GM23338 (cell line): ENCODE results near the gene LEFTY1. TPM values are rescaled to one million over a fixed set of nuclear protein-coding genes. Genes with fewer than 3 reads are reported as not detected.

ENCODE experiments used
- ATAC-seq: fragments of 200-7000 bp; cut with Tn5 transposase; 3 replicates; pipeline ENCODE4 v1.9.1; 2020
- DNase-seq: peaks from one replicate; pipeline ENCODE4 v3.0.0-alpha.2; 2015; ENCODE audit warnings: low spot score
- H2AFZ ChIP-seq: fragments of 200-600 bp; sonication (generic); 2 replicates; pipeline ENCODE4 v1.8.0; 2016; ENCODE audit warnings: antibody characterized with exemption, mild to moderate bottlenecking, moderate library complexity
- H3F3A ChIP-seq: fragments of 200-600 bp; sonication (generic); replicated peaks from 2 replicates; pipeline ENCODE4 v1.8.0; 2017; ENCODE audit warnings: antibody characterized with exemption, mixed run types, low read depth
- H3K27ac ChIP-seq: fragments of 200-600 bp; sonication (generic); 2 replicates; pipeline ENCODE4 v1.6.1; 2016; ENCODE audit warnings: low read depth
- H3K27me3 ChIP-seq: fragments of 200-600 bp; sonication (generic); 2 replicates; pipeline ENCODE4 v1.8.0; 2016; ENCODE audit warnings: mild to moderate bottlenecking, mixed run types, moderate library complexity; ENCODE audit not compliant: insufficient read depth
- H3K36me3 ChIP-seq: fragments of 200-600 bp; sonication (generic); 2 replicates; pipeline ENCODE4 v1.8.0; 2016; ENCODE audit warnings: mild to moderate bottlenecking; ENCODE audit not compliant: insufficient read depth
- H3K4me1 ChIP-seq: fragments of 200-600 bp; sonication (generic); 2 replicates; pipeline ENCODE4 v1.8.0; 2016; ENCODE audit warnings: mild to moderate bottlenecking, moderate library complexity; ENCODE audit not compliant: insufficient read depth
- H3K4me2 ChIP-seq: fragments of 200-600 bp; sonication (generic); 2 replicates; pipeline ENCODE4 v1.7.1; 2017; ENCODE audit warnings: mixed run types
- H3K4me3 ChIP-seq: fragments of 200-600 bp; sonication (generic); 2 replicates; pipeline ENCODE4 v1.6.1; 2016; ENCODE audit warnings: mixed run types
- H3K79me2 ChIP-seq: fragments of 200-600 bp; sonication (generic); replicated peaks from 2 replicates; pipeline ENCODE4 v1.8.0; 2017; ENCODE audit warnings: mild to moderate bottlenecking; ENCODE audit not compliant: insufficient read depth
- H3K9me2 ChIP-seq: fragments of 200-600 bp; sonication (generic); 2 replicates; pipeline ENCODE4 v1.8.0; 2017; ENCODE audit not compliant: insufficient read depth
- H4K20me1 ChIP-seq: fragments of 200-600 bp; sonication (generic); replicated peaks from 2 replicates; pipeline ENCODE4 v1.8.0; 2017; ENCODE audit warnings: mild to moderate bottlenecking; ENCODE audit not compliant: insufficient read depth
- H3K27ac Mint-ChIP-seq: 2 replicates; pipeline ENCODE4 v1.8.0; 2020; ENCODE audit warnings: inconsistent platforms, mild to moderate bottlenecking, moderate library complexity, mixed read lengths
- H3K27me3 Mint-ChIP-seq: 3 replicates; pipeline ENCODE4 v1.8.0; 2022; ENCODE audit warnings: low read depth, mild to moderate bottlenecking, moderate library complexity, mixed read lengths, inconsistent platforms; ENCODE audit not compliant: insufficient read depth, poor library complexity
- H3K36me3 Mint-ChIP-seq: 3 replicates; pipeline ENCODE4 v1.8.0; 2021; ENCODE audit warnings: low read depth, mild to moderate bottlenecking, inconsistent platforms, moderate library complexity, mixed read lengths
- H3K4me1 Mint-ChIP-seq: 3 replicates; pipeline ENCODE4 v1.8.0; 2020; ENCODE audit warnings: mild to moderate bottlenecking, inconsistent platforms, mixed read lengths
- H3K4me3 Mint-ChIP-seq: 3 replicates; pipeline ENCODE4 v1.8.0; 2021; ENCODE audit warnings: moderate library complexity, mild to moderate bottlenecking, inconsistent platforms, mixed read lengths
- H3K9me3 Mint-ChIP-seq: 3 replicates; pipeline ENCODE4 v1.8.0; 2020; ENCODE audit warnings: moderate library complexity, mild to moderate bottlenecking, inconsistent platforms, mixed read lengths
- CREB1 ChIP-seq: fragments of 250-450 bp; sonication (Bioruptor Pico); IDR thresholded peaks from 2 replicates; pipeline ENCODE4 v1.5.0; 2020; ENCODE audit warnings: low read depth, mild to moderate bottlenecking, moderate library complexity
- EZH2 ChIP-seq: fragments of 200-600 bp; sonication (generic); IDR thresholded peaks from one replicate; pipeline ENCODE4 v1.8.0; 2017; ENCODE audit warnings: antibody characterized with exemption, mild to moderate bottlenecking, low read depth; ENCODE audit not compliant: unreplicated experiment
- EZH2phosphoT487 ChIP-seq: fragments of 200-600 bp; sonication (generic); IDR thresholded peaks from one replicate; pipeline ENCODE4 v1.8.1; 2018; ENCODE audit warnings: antibody characterized with exemption; ENCODE audit not compliant: unreplicated experiment
- JUNB ChIP-seq: IDR thresholded peaks from one replicate; pipeline ENCODE4 v1.6.1; 2016; ENCODE audit warnings: antibody characterized with exemption; ENCODE audit not compliant: unreplicated experiment
- NANOG ChIP-seq: IDR thresholded peaks from 2 replicates; pipeline ENCODE4 v1.6.1; 2016; ENCODE audit warnings: antibody characterized with exemption, borderline replicate concordance
- POLR2AphosphoS5 ChIP-seq: IDR thresholded peaks from 2 replicates; pipeline ENCODE4 v1.6.1; 2016; ENCODE audit warnings: antibody characterized with exemption, low read depth
- STAT1 ChIP-seq: IDR thresholded peaks from one replicate; pipeline ENCODE4 v1.6.1; 2016; ENCODE audit warnings: antibody characterized with exemption; ENCODE audit not compliant: unreplicated experiment
- ZNF114 ChIP-seq: fragments of 250-450 bp; sonication (Bioruptor Pico); IDR thresholded peaks from 2 replicates; pipeline ENCODE4 v1.5.0; 2020; ENCODE audit warnings: mild to moderate bottlenecking, moderate library complexity
- polyA plus RNA-seq: library from polyadenylated mRNA; unstranded; fragments of >200 nt; fragmentation: Nextera tagmentation; extraction: Ambion mirVana; gene quantifications from 2 replicates; pipeline ENCODE4 v1.2.1, GENCODE V29; 2016
- total RNA-seq: library from RNA; depleted of rRNA; stranded (reverse); fragments of >200 nt; shearing (Covaris generic); gene quantifications from 2 replicates; pipeline ENCODE4 v1.2.3, GENCODE V29; 2014
- TF ChIP-seq, protein P1 (sequence below): IDR thresholded peaks from one replicate; pipeline ENCODE4 v1.6.1; 2018; ENCODE audit warnings: antibody characterized with exemption; ENCODE audit not compliant: unreplicated experiment
- TF ChIP-seq, protein P2 (sequence below): IDR thresholded peaks from 2 replicates; pipeline ENCODE4 v1.6.1; 2016; ENCODE audit warnings: antibody characterized with exemption
- TF ChIP-seq, protein P3 (sequence below), 2 experiments: fragments of 200-600 bp in 1 of 2; sonication (generic) in 1 of 2; conservative IDR thresholded peaks; 2 replicates each; pipeline versions ENCODE4 v1.5.1 to v1.6.1; 2016 to 2017; ENCODE audit warnings: antibody characterized with exemption in 2 of 2, low read depth in 2 of 2, mild to moderate bottlenecking in 2 of 2, moderate library complexity in 1 of 2
- TF ChIP-seq, protein P4 (sequence below): fragments of 250-450 bp; sonication (Bioruptor Pico); IDR thresholded peaks from 2 replicates; pipeline ENCODE4 v1.5.0; 2020; ENCODE audit warnings: mild to moderate bottlenecking, moderate library complexity

LEFTY1 gene
- total and polyA plus RNA-seq, 2 experiments from 2014 or later = 27.5 to 65.4 TPM

DNA sequence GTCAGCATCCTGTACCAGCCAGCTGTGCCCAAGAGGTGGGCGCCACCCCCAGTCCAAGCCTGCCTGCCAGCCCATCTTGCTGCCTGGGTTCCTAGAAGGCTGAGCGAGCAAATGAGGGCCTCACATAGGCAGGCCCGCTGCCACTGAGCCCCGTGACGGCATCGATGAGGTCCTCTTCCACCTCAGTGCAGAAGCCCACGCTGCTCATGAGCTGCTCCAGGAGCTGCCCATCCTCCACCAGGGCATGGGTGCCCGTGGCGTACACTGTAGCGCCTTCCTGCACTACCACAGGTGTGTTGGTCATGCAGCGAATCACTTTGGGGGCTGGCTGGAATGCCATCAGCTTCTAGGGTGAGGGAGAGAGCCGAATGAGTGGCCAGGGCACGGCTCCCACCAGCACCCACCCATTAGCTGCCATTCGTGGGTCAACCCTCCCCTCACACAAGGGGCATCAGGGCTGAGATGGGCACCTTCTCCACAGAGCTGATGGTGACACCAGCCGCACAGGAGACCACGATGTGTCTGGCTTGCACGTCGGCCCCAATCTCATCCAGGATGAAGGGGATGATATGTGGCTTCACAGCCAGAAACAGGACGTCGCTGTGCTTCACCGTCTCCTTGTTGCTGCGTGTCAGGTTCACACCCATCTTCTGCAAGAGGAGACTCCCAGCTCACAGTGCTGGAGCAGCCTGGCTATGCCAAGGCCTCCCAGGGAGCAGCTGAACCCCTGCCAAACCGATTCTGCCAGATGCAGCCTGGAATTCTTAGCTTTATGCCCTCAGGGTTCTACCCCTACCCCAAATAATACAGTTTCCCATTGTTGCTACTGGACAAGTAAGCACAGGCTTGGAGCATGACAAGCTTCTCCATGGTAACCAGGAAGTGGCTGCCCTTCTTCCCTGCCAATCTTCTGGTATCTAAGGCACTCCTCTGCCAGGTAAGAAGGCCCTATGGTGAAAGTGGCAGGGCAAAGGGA lies 33.1 kb upstream of the LEFTY1 start:
- no peak overlapping the region for H3K27ac Mint-ChIP-seq
- peaks cover 14% of the 10 kb centered on the region for H3K27me3 Mint-ChIP-seq
- Histone ChIP-seq H3K9me2 (no peaks in the 10 kb centered on the region), H3K4me3 (peak overlapping the region; percentile 93; the same call in 1 of the 2 replicates), H4K20me1 (peaks cover 13% of the 10 kb centered on the region; the same call in 1 of the 2 replicates), H3F3A (peaks cover 17% of the 10 kb centered on the region), H3K27me3 (no peaks in the 10 kb centered on the region), H3K4me2 (peak overlapping the region; percentile 89), H3K4me1 (peaks cover 28% of the 10 kb centered on the region), H2AFZ (no peak overlapping the region), H3K36me3 (peaks cover 34% of the 10 kb centered on the region), H3K79me2 (peaks cover 22% of the 10 kb centered on the region), H3K27ac (no peak overlapping the region)
- peak overlapping the region; percentile 96 for H3K4me3 Mint-ChIP-seq
- peaks cover 19% of the 10 kb centered on the region for H3K4me1 Mint-ChIP-seq
- ATAC-seq (no peak), DNase-seq (no peak)
- no peaks in the 10 kb centered on the region for H3K9me3 Mint-ChIP-seq
- TF ChIP-seq, protein P1, sequence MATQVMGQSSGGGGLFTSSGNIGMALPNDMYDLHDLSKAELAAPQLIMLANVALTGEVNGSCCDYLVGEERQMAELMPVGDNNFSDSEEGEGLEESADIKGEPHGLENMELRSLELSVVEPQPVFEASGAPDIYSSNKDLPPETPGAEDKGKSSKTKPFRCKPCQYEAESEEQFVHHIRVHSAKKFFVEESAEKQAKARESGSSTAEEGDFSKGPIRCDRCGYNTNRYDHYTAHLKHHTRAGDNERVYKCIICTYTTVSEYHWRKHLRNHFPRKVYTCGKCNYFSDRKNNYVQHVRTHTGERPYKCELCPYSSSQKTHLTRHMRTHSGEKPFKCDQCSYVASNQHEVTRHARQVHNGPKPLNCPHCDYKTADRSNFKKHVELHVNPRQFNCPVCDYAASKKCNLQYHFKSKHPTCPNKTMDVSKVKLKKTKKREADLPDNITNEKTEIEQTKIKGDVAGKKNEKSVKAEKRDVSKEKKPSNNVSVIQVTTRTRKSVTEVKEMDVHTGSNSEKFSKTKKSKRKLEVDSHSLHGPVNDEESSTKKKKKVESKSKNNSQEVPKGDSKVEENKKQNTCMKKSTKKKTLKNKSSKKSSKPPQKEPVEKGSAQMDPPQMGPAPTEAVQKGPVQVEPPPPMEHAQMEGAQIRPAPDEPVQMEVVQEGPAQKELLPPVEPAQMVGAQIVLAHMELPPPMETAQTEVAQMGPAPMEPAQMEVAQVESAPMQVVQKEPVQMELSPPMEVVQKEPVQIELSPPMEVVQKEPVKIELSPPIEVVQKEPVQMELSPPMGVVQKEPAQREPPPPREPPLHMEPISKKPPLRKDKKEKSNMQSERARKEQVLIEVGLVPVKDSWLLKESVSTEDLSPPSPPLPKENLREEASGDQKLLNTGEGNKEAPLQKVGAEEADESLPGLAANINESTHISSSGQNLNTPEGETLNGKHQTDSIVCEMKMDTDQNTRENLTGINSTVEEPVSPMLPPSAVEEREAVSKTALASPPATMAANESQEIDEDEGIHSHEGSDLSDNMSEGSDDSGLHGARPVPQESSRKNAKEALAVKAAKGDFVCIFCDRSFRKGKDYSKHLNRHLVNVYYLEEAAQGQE = no peak
- TF ChIP-seq, protein P2, sequence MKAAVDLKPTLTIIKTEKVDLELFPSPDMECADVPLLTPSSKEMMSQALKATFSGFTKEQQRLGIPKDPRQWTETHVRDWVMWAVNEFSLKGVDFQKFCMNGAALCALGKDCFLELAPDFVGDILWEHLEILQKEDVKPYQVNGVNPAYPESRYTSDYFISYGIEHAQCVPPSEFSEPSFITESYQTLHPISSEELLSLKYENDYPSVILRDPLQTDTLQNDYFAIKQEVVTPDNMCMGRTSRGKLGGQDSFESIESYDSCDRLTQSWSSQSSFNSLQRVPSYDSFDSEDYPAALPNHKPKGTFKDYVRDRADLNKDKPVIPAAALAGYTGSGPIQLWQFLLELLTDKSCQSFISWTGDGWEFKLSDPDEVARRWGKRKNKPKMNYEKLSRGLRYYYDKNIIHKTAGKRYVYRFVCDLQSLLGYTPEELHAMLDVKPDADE = no peak
- TF ChIP-seq, protein P3, sequence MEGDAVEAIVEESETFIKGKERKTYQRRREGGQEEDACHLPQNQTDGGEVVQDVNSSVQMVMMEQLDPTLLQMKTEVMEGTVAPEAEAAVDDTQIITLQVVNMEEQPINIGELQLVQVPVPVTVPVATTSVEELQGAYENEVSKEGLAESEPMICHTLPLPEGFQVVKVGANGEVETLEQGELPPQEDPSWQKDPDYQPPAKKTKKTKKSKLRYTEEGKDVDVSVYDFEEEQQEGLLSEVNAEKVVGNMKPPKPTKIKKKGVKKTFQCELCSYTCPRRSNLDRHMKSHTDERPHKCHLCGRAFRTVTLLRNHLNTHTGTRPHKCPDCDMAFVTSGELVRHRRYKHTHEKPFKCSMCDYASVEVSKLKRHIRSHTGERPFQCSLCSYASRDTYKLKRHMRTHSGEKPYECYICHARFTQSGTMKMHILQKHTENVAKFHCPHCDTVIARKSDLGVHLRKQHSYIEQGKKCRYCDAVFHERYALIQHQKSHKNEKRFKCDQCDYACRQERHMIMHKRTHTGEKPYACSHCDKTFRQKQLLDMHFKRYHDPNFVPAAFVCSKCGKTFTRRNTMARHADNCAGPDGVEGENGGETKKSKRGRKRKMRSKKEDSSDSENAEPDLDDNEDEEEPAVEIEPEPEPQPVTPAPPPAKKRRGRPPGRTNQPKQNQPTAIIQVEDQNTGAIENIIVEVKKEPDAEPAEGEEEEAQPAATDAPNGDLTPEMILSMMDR (conservative IDR thresholded peaks at IDR 0.05; ENCODE audit: low read depth in 2 of 2) = no peak
- TF ChIP-seq ZNF114 (CRISPR knock-in tag) = no peak
- no peak for TF ChIP-seq NANOG
- TF ChIP-seq JUNB = no peak
- TF ChIP-seq EZH2phosphoT487 = no peak
- TF ChIP-seq CREB1 (CRISPR knock-in tag) = no peak
- TF ChIP-seq STAT1 = no peak
- TF ChIP-seq POLR2AphosphoS5 = no peak
- no peak for TF ChIP-seq EZH2
- TF ChIP-seq, protein P4, sequence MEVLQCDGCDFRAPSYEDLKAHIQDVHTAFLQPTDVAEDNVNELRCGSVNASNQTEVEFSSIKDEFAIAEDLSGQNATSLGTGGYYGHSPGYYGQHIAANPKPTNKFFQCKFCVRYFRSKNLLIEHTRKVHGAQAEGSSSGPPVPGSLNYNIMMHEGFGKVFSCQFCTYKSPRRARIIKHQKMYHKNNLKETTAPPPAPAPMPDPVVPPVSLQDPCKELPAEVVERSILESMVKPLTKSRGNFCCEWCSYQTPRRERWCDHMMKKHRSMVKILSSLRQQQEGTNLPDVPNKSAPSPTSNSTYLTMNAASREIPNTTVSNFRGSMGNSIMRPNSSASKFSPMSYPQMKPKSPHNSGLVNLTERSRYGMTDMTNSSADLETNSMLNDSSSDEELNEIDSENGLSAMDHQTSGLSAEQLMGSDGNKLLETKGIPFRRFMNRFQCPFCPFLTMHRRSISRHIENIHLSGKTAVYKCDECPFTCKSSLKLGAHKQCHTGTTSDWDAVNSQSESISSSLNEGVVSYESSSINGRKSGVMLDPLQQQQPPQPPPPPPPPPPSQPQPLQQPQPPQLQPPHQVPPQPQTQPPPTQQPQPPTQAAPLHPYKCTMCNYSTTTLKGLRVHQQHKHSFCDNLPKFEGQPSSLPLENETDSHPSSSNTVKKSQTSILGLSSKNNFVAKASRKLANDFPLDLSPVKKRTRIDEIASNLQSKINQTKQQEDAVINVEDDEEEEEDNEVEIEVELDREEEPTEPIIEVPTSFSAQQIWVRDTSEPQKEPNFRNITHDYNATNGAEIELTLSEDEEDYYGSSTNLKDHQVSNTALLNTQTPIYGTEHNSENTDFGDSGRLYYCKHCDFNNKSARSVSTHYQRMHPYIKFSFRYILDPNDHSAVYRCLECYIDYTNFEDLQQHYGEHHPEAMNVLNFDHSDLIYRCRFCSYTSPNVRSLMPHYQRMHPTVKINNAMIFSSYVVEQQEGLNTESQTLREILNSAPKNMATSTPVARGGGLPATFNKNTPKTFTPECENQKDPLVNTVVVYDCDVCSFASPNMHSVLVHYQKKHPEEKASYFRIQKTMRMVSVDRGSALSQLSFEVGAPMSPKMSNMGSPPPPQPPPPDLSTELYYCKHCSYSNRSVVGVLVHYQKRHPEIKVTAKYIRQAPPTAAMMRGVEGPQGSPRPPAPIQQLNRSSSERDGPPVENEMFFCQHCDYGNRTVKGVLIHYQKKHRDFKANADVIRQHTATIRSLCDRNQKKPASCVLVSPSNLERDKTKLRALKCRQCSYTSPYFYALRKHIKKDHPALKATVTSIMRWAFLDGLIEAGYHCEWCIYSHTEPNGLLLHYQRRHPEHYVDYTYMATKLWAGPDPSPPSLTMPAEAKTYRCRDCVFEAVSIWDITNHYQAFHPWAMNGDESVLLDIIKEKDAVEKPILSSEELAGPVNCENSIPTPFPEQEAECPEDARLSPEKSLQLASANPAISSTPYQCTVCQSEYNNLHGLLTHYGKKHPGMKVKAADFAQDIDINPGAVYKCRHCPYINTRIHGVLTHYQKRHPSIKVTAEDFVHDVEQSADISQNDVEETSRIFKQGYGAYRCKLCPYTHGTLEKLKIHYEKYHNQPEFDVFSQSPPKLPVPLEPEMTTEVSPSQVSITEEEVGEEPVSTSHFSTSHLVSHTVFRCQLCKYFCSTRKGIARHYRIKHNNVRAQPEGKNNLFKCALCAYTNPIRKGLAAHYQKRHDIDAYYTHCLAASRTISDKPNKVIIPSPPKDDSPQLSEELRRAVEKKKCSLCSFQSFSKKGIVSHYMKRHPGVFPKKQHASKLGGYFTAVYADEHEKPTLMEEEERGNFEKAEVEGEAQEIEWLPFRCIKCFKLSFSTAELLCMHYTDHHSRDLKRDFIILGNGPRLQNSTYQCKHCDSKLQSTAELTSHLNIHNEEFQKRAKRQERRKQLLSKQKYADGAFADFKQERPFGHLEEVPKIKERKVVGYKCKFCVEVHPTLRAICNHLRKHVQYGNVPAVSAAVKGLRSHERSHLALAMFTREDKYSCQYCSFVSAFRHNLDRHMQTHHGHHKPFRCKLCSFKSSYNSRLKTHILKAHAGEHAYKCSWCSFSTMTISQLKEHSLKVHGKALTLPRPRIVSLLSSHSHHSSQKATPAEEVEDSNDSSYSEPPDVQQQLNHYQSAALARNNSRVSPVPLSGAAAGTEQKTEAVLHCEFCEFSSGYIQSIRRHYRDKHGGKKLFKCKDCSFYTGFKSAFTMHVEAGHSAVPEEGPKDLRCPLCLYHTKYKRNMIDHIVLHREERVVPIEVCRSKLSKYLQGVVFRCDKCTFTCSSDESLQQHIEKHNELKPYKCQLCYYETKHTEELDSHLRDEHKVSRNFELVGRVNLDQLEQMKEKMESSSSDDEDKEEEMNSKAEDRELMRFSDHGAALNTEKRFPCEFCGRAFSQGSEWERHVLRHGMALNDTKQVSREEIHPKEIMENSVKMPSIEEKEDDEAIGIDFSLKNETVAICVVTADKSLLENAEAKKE (CRISPR knock-in tag) = no peak
- H3K36me3 Mint-ChIP-seq = peaks cover 60% of the 10 kb centered on the region
